ENCODE data around the gene SZRD1. TPM values are rescaled to one million over a fixed set of nuclear protein-coding genes. Genes with fewer than 3 reads are reported as not detected.
"Not testable (repeated sequence)": the region's sequence is repeated elsewhere in the genome, so short reads cannot be mapped to it uniquely, and the experiment has no call there.

SZRD1 gene
- total and polyA plus RNA-seq, 7 donors = 65.0 to 106 (median 77.3) TPM

GRCh38 chr1:16342331-16343062 lies 24.5 kb upstream of the SZRD1 start:
- TF ChIP-seq CTCF (IDR thresholded peaks at IDR 0.05) (no peak), POLR2AphosphoS5 (IDR thresholded peaks at IDR 0.05) (no peak), EP300 (IDR thresholded peaks at IDR 0.05) (no peak), POLR2A (IDR thresholded peaks at IDR 0.05) (no peak)
- Histone ChIP-seq H3K27ac (no peak overlapping the region), H3K9me3 (no peaks in the 10 kb centered on the region), H3K36me3 (no peaks in the 10 kb centered on the region), H3K4me1 (peaks cover 0 to 8% (median 0%) of the 10 kb centered on the region in 4 donors), H3K27me3 (no peaks in the 10 kb centered on the region), H3K4me3 (no peak overlapping the region)
- peak; percentile 58 for DNase-seq
- 81 to 87% methylated on average over 7 to 10 of the region's 10 CpGs for WGBS, 2 donors
- intact Hi-C loops (cut with DNase I) = no loop called here

- peaks cover 0 to 12% (median under 1%) of the 10 kb centered on the region in 4 donors for H3K4me1 ChIP-seq
- H3K27me3 ChIP-seq; H3K27ac ChIP-seq; H3K9me3 ChIP-seq; intact Hi-C loops (cut with DNase I); H3K4me3 ChIP-seq; H3K36me3 ChIP-seq: not testable (repeated sequence)
- WGBS, 2 donors = 95 to 96% methylated on average over 6 of the region's 6 CpGs
- peak; percentile 19 for DNase-seq
Observed at GRCh38 chr1:16343276-16343675, 23.8 kb upstream of the SZRD1 start.

GRCh38 chr1:16348414-16349182 lies 18.4 kb upstream of the SZRD1 start:
- TF ChIP-seq CTCF (IDR thresholded peaks at IDR 0.05) = no peak
- TF ChIP-seq POLR2A (IDR thresholded peaks at IDR 0.05) = no peak
- TF ChIP-seq POLR2AphosphoS5 (IDR thresholded peaks at IDR 0.05) = no peak
- TF ChIP-seq EP300 (IDR thresholded peaks at IDR 0.05) = no peak
- no peak for DNase-seq
- Histone ChIP-seq H3K9me3 (no peaks in the 10 kb centered on the region), H3K27me3 (no peaks in the 10 kb centered on the region), H3K4me1 (peaks cover 0 to 46% (median 27%) of the 10 kb centered on the region in 4 donors), H3K27ac (peak overlapping the region in 1 of 4 donors; percentile 15), H3K36me3 (no peaks in the 10 kb centered on the region), H3K4me3 (no peak overlapping the region)
- 93 to 94% methylated on average over 14 of the region's 14 CpGs for WGBS, 2 donors
- intact Hi-C loops (cut with DNase I) = no loop called here

- no peak for DNase-seq
- Histone ChIP-seq H3K4me3 (no peak overlapping the region), H3K9me3 (no peaks in the 10 kb centered on the region), H3K27me3 (no peaks in the 10 kb centered on the region), H3K36me3 (no peaks in the 10 kb centered on the region), H3K4me1 (peaks cover 0 to 46% (median 27%) of the 10 kb centered on the region in 4 donors), H3K27ac (peak overlapping the region in 3 of 4 donors; percentile 15 to 95 (median 17))
- TF ChIP-seq CTCF (IDR thresholded peaks at IDR 0.05) (no peak), POLR2A (IDR thresholded peaks at IDR 0.05) (no peak), POLR2AphosphoS5 (IDR thresholded peaks at IDR 0.05) (no peak), EP300 (IDR thresholded peaks at IDR 0.05) (no peak)
- intact Hi-C loops (cut with DNase I) = loop anchor here (5.0 kb wide), 1 partner anchor 103 kb away; no protein-coding TSS in a partner anchor
- WGBS, 2 donors = 51 to 73% methylated on average over 2 of the region's 2 CpGs
Observed at GRCh38 chr1:16349847-16350406, 17.1 kb upstream of the SZRD1 start.

- H3K4me1 ChIP-seq = peaks cover 0 to 46% (median 27%) of the 10 kb centered on the region in 4 donors
- no peaks in the 10 kb centered on the region for H3K36me3 ChIP-seq
- TF ChIP-seq POLR2A (IDR thresholded peaks at IDR 0.05) (no peak), POLR2AphosphoS5 (IDR thresholded peaks at IDR 0.05) (no peak), CTCF (IDR thresholded peaks at IDR 0.05) (no peak), EP300 (IDR thresholded peaks at IDR 0.05) (no peak)
- WGBS, 2 donors = 0 to 1% methylated on average over 20 of the region's 20 CpGs
- no peaks in the 10 kb centered on the region for H3K9me3 ChIP-seq
- intact Hi-C loops (cut with DNase I) = loop anchor here (5.0 kb wide), 1 partner anchor 104 kb away; no protein-coding TSS in a partner anchor
- H3K27me3 ChIP-seq = no peaks in the 10 kb centered on the region
- peak; percentile 63 for DNase-seq
- H3K27ac ChIP-seq = peak overlapping the region; percentile 86 to 98 (median 96)
- H3K4me3 ChIP-seq = peak overlapping the region; percentile 68 to 99 (median 92)
Observed at GRCh38 chr1:16351456-16351993, 15.5 kb upstream of the SZRD1 start.

All from sigmoid colon (tissue), 7 donors.